Sigmoid colon (tissue), 7 donors: ENCODE measurements around the gene HELLS. TPM values are rescaled to one million over a fixed set of nuclear protein-coding genes. Genes with fewer than 3 reads are reported as not detected.
"Not testable (repeated sequence)": the region's sequence is repeated elsewhere in the genome, so short reads cannot be mapped to it uniquely, and the experiment has no call there.

Experiments
- DNase-seq: peaks from one replicate; pipeline ENCODE4 v3.0.0-alpha.2; 2019
- H3K27ac ChIP-seq, 4 donors: fragments of 200-600 bp; sonication (generic); one replicate each; pipeline ENCODE4 v1.5.1; 2016 to 2019; ENCODE audit warnings: mild to moderate bottlenecking in 1 of 4
- H3K27me3 ChIP-seq, 3 donors: fragments of 200-600 bp; sonication (generic); one replicate each; pipeline ENCODE4 v1.5.1; 2019; ENCODE audit warnings: mild to moderate bottlenecking in 1 of 3
- H3K36me3 ChIP-seq, 4 donors: fragments of 200-600 bp; sonication (generic); one replicate each; pipeline ENCODE4 v1.5.1; 2016 to 2019
- H3K4me1 ChIP-seq, 4 donors: fragments of 200-600 bp; sonication (generic); one replicate each; pipeline ENCODE4 v1.5.1; 2017 to 2019
- H3K4me3 ChIP-seq, 4 donors: fragments of 200-600 bp; sonication (generic); one replicate each; pipeline ENCODE4 v1.5.1; 2017 to 2019; ENCODE audit warnings: mild to moderate bottlenecking in 2 of 4, moderate library complexity in 1 of 4
- H3K9me3 ChIP-seq, 4 donors: fragments of 200-600 bp in 3 of 4; sonication (generic) in 3 of 4; one replicate each; pipeline versions ENCODE4 v1.5.1 to v1.6.1; 2013 to 2019
- EP300 ChIP-seq, 4 donors: sonication (generic); formaldehyde crosslinking; IDR thresholded peaks; one replicate each; pipeline ENCODE4 v1.6.1; 2017; ENCODE audit warnings: antibody characterized with exemption in 4 of 4
- POLR2A ChIP-seq, 2 donors: fragments of 450-650 bp; IDR thresholded peaks; one replicate each; pipeline ENCODE4 v1.6.1; 2016; ENCODE audit warnings: antibody characterized with exemption in 2 of 2, mild to moderate bottlenecking in 2 of 2, moderate library complexity in 2 of 2
- POLR2AphosphoS5 ChIP-seq, 4 donors: sonication (generic); formaldehyde crosslinking; IDR thresholded peaks; one replicate each; pipeline ENCODE4 v1.6.1; 2017; ENCODE audit warnings: antibody characterized with exemption in 4 of 4
- WGBS, 2 donors: extraction: QIAGEN DNeasy Blood & Tissue Kit; methylation state at CpG; one replicate each; pipeline ENCODE4 v1.1.7; 2013; 5-methylcytosine and 5-hydroxymethylcytosine counted together
- intact Hi-C: fragments of 100-400 bp; cut with DNase I; formaldehyde crosslinking; loops from one replicate; pipeline ENCODE4 v1.15.1; 2023
- polyA plus RNA-seq, 3 donors: library from polyadenylated mRNA; stranded (reverse); fragments of 200-250 nt; gene quantifications; one replicate each; pipeline ENCODE4 v1.2.3, GENCODE V29; 2013
- total RNA-seq, 4 donors: library from RNA; depleted of rRNA; stranded (reverse); fragments of >200 nt; gene quantifications; one replicate each; pipeline ENCODE4 v1.1.0, GENCODE V29; 2016
- TF ChIP-seq, protein P1 (sequence below), 4 experiments: fragments of 450-650 bp in 3 of 4; fragments of 200-600 bp in 1 of 4; IDR thresholded peaks; one replicate each; pipeline ENCODE4 v1.5.1; 2016 to 2019; ENCODE audit warnings: antibody characterized with exemption in 4 of 4, mild to moderate bottlenecking in 3 of 4, moderate library complexity in 2 of 4
- donor health status: healthy with polysubstance abuse.
- donor health status: Bipolar disorder and iron deficiency.
- donor health status: healthy.

The HELLS gene
- total and polyA plus RNA-seq, 7 donors = 0.99 to 11.8 (median 1.6) TPM

DNA sequence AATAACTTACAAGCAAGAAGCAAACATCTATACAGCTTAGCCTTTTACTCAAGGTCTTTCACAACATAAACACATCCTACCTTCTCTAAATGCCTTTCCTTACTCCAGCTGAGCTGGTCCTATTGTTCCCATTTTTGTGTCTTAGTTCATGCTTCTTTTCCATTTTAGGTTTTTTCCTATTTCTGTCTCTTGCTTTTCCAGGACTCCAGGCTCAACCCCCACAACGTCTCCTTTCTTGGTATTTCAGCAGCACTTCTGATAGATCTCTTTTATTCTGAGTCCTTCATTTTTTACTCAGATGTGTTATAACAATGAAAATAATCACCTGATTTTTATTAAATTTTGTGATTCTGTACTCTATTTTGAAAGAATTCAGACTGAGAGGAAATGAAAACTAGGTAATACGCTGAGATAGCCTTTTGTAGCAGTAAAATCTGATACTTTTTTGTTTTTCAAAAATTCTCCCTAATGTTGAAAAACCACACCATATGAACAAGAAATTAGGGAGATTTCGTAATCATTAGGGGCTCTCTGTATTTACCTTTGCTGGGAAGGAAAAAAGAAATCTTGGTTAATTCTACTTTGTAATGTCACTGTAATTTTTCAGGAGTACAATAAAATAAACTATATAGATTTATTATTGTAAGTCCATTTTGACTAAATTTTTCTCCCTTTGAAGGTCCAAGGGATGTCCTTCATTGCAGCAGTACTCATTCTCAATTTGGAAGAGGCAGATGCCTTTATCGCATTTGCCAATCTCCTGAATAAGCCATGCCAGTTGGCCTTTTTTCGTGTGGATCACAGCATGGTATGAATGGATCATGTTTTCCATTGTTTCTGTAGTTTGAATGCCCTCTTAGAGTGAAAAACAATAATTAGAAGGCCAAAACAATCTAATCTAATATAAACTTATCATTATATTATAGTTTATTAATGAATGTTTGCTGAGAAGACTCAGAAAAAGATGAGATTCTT, 24.0 kb upstream of the HELLS start:
- intact Hi-C loops = no loop called here
- DNase-seq = no peak
- Histone ChIP-seq H3K4me1 (no peaks in the 10 kb centered on the region), H3K4me3 (no peak overlapping the region), H3K27me3 (no peaks in the 10 kb centered on the region), H3K9me3 (no peaks in the 10 kb centered on the region), H3K27ac (no peak overlapping the region), H3K36me3 (peaks cover 0 to 25% (median 3%) of the 10 kb centered on the region in 4 donors)
- TF ChIP-seq, protein P1, sequence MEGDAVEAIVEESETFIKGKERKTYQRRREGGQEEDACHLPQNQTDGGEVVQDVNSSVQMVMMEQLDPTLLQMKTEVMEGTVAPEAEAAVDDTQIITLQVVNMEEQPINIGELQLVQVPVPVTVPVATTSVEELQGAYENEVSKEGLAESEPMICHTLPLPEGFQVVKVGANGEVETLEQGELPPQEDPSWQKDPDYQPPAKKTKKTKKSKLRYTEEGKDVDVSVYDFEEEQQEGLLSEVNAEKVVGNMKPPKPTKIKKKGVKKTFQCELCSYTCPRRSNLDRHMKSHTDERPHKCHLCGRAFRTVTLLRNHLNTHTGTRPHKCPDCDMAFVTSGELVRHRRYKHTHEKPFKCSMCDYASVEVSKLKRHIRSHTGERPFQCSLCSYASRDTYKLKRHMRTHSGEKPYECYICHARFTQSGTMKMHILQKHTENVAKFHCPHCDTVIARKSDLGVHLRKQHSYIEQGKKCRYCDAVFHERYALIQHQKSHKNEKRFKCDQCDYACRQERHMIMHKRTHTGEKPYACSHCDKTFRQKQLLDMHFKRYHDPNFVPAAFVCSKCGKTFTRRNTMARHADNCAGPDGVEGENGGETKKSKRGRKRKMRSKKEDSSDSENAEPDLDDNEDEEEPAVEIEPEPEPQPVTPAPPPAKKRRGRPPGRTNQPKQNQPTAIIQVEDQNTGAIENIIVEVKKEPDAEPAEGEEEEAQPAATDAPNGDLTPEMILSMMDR (IDR thresholded peaks at IDR 0.05) = no peak
- TF ChIP-seq POLR2A (IDR thresholded peaks at IDR 0.05) (no peak), POLR2AphosphoS5 (IDR thresholded peaks at IDR 0.05) (no peak), EP300 (IDR thresholded peaks at IDR 0.05) (no peak)
- WGBS, 2 donors = 95 to 97% methylated on average over 5 of the region's 5 CpGs

DNA sequence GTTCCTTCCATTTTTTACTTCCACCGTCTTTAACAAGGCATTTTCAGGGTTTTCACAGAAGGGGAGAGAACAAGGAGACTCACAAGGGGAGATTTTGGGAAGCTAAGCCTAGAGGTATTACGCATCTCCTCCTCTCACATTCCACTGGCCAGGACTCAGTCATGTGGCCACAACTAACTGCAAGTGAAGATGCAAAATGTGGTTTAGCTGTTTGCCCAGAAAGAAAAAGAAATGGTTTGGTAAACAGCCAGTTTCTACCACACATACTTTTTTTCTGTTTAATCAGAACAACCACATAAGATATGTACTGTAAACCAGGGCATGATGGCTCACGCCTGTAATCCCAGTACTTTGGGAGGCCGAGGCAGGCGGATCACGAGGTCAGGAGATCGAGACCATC, 21.4 kb upstream of the HELLS start:
- intact Hi-C loops = no loop called here
- no peak overlapping the region for H3K27ac ChIP-seq
- 87 to 95% methylated on average over 7 of the region's 7 CpGs for WGBS, 2 donors

DNA sequence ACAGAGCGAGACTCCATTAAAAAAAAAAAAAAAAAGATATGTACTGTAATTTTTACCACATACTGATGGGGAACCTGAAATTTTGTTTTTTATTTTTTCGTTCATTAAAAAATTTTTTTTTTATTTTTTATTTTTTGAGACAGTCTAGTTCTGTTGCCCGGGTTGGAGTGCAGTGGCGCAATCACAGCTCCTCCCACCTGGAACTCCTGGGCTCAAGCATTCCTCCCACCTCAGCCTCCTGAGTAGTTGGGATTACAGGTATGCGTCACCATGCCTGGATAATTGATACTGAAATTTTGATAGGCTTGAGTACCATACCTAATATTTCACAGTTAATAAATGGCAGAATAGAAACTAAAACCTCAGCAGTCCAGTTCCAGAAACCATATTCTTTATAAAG, 20.9 kb upstream of the HELLS start:
- TF ChIP-seq EP300 (IDR thresholded peaks at IDR 0.05) = no peak
- TF ChIP-seq, protein P1 (IDR thresholded peaks at IDR 0.05) = no peak
- no peak for TF ChIP-seq POLR2AphosphoS5 (IDR thresholded peaks at IDR 0.05)
- TF ChIP-seq POLR2A (IDR thresholded peaks at IDR 0.05) = no peak
- no peak overlapping the region for H3K27ac ChIP-seq
- no peaks in the 10 kb centered on the region for H3K27me3 ChIP-seq
- no peak for DNase-seq
- H3K4me3 ChIP-seq = no peak overlapping the region
- 98 to 99% methylated on average over 5 of the region's 5 CpGs for WGBS, 2 donors
- H3K4me1 ChIP-seq = no peaks in the 10 kb centered on the region
- peaks cover 0 to 28% (median 3%) of the 10 kb centered on the region in 4 donors for H3K36me3 ChIP-seq
- intact Hi-C loops = no loop called here
- H3K9me3 ChIP-seq = no peaks in the 10 kb centered on the region

More for the DNA sequence above, 21.4 kb upstream of the HELLS start:
- H3K4me1 ChIP-seq = no peaks in the 10 kb centered on the region
- no peak for DNase-seq
- peaks cover 0 to 28% (median 3%) of the 10 kb centered on the region in 4 donors for H3K36me3 ChIP-seq
- no peaks in the 10 kb centered on the region for H3K9me3 ChIP-seq
- no peak overlapping the region for H3K4me3 ChIP-seq
- no peaks in the 10 kb centered on the region for H3K27me3 ChIP-seq
- TF ChIP-seq, protein P1 (IDR thresholded peaks at IDR 0.05) = no peak
- no peak for TF ChIP-seq POLR2A (IDR thresholded peaks at IDR 0.05)
- no peak for TF ChIP-seq POLR2AphosphoS5 (IDR thresholded peaks at IDR 0.05)
- TF ChIP-seq EP300 (IDR thresholded peaks at IDR 0.05) = no peak

DNA sequence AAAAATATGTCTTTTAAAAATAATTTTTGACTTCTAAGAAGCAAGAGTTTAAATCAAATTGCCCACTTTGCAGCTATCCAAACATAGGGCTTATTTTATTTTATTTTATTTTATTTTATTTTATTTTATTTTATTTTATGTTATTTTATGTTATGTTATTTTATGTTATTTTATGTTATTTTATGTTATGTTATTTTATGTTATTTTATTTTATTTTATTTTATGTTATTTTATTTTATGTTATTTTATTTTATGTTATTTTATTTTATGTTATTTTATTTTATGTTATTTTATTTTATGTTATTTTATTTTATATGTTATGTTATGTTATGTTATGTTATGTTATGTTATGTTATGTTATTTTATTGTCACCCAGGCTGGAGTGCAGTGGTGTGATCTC, 14.0 kb upstream of the HELLS start:
- H3K4me1 ChIP-seq, DNase-seq, H3K27me3 ChIP-seq, intact Hi-C loops, H3K27ac ChIP-seq, H3K9me3 ChIP-seq, H3K4me3 ChIP-seq: not testable (repeated sequence)
- H3K36me3 ChIP-seq = peaks cover 0 to 33% (median 0%) of the 10 kb centered on the region in 4 donors

DNA sequence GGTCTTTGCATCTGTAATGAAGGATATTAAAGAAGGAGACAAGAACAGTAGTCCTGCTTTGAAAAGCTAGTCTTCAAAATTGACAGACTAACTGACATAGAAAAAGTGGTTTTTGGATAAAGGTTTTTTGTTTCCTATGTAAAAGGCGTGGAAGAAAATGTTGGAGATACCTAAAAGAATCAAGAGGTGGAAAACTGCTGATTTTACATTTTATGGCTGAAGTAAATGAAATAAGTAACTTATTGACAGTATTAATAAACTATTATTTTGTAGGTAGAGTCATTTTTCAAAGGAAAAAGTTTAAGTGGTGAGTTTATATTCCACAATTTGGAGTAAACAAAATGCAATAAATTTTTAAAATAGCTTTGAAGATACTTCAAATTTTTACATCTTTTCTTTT, 12.6 kb upstream of the HELLS start:
- no peak for DNase-seq
- Histone ChIP-seq H3K27me3 (no peaks in the 10 kb centered on the region), H3K4me3 (no peak overlapping the region), H3K4me1 (no peaks in the 10 kb centered on the region), H3K27ac (no peak overlapping the region), H3K36me3 (peaks cover 0 to 30% (median 0%) of the 10 kb centered on the region in 4 donors), H3K9me3 (no peaks in the 10 kb centered on the region)
- WGBS, 2 donors = 94 to 99% methylated on average over 1 of the region's 1 CpG
- TF ChIP-seq EP300 (IDR thresholded peaks at IDR 0.05) (no peak), POLR2A (IDR thresholded peaks at IDR 0.05) (no peak), POLR2AphosphoS5 (IDR thresholded peaks at IDR 0.05) (no peak)
- TF ChIP-seq, protein P1 (IDR thresholded peaks at IDR 0.05) = no peak
- intact Hi-C loops = no loop called here

DNA sequence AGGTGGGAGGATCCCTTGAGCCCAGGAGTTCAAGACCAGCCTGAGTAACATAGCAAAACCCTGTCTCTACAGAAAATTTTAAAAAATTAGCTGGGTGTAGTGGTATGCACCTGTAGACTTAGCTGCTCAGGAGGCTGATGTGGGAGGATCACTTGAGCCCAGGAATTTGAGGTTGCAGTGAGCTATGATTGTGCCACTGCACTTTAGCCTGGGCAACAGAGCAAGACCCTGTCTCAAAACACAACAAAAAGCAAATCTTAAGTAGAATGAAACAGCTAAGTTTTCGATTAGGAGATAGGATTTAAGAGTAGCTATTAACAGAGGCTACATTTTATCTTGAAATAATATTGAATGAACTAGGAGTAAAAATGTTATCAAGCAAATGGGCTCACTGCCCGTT, 3.3 kb upstream of the HELLS start:
- H3K27ac ChIP-seq, H3K4me3 ChIP-seq, H3K27me3 ChIP-seq, intact Hi-C loops, H3K9me3 ChIP-seq, DNase-seq, H3K36me3 ChIP-seq: not testable (repeated sequence)
- 88 to 93% methylated on average over 2 of the region's 2 CpGs for WGBS, 2 donors
- peaks cover 0 to 19% (median 16%) of the 10 kb centered on the region in 4 donors for H3K4me1 ChIP-seq
